ENCODE results near the gene MOBP.

The MOBP gene

DNA sequence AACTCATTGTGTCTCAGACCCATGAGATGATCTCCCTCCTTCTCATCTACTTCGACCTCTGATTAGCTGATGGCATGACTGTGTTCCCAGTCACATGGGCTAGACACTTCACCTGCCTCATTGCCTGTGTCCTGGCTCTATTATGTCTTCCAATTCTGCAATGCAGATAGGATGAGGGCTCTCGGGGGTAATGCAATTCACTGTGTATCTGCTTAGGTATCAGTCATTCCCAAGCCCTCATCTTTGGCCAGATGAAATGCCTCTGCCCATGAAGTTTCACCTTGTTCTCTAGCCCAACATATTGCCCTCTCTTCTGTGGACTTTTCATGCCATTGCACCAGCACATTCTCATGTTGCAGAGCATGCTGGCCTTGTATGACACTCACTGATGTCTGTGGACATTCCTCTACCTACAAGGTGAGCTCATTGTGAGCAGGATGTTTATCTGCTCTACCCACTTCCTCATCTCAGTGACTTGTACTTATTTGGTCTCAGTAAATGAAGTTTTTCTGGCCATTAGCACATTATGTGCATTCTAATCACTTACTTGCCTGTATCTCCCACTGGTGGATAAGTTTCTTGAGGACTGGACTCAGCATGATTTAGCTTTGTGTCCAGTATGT lies 32.3 kb downstream of the MOBP start:
- DNase-seq = no peak

- DNase-seq = no peak
Observed at GRCh38 chr3:39501059-39501458, 33.6 kb downstream of the MOBP start.

DNA sequence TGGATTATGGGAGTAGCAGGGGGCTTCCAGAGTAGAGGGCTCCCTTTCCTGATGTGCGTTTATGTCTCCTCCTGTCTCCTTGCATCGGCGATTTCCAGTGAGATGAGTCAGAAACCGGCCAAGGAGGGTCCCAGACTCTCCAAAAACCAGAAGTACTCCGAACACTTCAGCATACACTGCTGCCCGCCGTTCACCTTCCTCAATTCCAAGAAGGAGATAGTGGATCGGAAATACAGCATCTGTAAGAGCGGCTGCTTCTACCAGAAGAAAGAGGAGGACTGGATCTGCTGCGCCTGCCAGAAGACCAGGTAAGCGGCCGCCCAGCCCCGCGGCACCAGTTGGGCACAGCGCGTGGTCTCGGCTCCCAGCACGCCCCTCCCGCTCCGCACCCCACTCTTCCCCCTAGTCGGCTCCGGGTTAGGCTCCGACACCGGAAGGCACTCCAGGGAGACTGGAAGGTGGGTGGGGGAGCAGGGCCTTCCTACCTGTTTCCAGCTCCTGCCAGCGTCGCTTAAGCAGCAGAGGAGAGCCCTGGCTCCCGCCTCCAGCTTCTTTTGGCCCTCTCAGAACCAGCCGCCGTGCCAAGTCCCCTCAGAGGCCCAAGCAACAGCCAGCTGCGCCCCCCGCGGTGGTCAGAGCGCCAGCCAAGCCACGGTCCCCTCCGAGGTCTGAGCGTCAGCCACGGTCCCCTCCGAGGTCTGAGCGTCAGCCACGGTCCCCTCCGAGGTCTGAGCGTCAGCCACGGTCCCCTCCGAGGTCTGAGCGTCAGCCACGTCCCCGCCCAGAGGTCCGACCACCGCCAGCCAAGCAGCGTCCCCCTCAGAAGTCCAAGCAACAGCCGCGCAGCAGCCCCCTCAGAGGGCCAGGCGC lies 34.7 kb downstream of the MOBP start:
- DNase-seq = no peak

DNA sequence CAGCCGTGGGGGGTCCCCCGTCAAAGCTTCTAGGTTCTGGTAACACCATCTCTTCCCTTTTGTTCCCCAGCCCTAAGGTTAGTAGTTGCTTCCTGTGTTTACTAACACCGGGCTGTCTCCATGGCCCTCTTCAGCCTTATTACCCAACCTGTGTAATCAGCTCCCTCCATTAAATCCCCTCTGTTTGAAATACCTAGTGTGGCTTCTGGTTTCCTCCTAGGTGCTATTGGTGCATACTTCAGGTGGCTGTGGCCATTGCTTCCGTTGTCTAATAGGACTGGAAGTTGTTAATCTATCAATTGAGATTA lies 35.3 kb downstream of the MOBP start:
- DNase-seq = no peak

GRCh38 chr3:39505866-39506742 lies 38.6 kb downstream of the MOBP start:
- DNase-seq = no peak

DNA sequence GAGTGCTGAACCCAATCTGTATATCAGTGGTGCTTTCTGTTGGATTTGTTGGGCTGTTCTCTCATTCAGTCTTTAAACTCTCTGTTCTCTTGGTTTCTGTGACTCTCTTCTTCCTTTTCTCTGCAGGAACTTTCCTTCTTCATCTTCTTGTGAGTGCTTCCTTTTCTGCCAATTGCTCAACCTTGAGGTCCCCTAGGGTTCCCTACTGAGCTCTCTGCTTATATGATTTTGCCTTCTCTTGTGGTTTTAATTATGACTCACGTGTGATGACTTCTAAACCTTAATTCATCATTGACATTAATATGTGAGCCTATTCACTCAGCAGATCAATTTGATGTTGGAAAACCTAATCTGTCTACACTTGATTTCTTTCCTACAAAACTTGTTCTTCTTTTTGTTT lies 39.4 kb downstream of the MOBP start:
- no peak for DNase-seq

DNA sequence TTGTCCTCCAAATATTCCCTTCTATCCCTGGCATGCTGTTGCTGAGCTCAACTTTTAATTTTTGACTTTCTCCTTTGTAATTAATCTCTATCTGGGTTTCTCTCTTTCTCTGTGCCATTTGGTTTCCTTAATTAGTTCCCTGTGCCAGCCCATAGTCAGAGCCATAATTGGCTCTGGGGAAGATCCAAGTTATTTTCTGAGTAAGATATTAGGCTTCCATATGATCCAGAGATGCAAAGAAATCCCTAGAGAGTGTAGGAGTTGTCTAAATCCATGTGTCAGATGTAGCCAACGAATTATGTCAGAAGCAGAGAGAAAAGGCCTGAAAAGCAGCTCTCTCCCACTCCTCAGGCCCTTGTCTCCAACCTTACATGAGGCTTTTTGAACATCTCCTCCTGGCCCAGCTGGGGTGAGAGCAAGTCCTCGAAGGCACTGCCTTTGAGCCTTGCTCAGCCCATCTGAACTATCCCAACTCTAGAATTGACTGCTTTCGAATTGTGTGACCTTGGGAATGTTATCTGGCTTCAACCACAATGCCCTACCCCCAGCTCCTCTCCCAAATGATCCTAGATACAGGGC lies 46.4 kb downstream of the MOBP start:
- DNase-seq = no peak

DNA sequence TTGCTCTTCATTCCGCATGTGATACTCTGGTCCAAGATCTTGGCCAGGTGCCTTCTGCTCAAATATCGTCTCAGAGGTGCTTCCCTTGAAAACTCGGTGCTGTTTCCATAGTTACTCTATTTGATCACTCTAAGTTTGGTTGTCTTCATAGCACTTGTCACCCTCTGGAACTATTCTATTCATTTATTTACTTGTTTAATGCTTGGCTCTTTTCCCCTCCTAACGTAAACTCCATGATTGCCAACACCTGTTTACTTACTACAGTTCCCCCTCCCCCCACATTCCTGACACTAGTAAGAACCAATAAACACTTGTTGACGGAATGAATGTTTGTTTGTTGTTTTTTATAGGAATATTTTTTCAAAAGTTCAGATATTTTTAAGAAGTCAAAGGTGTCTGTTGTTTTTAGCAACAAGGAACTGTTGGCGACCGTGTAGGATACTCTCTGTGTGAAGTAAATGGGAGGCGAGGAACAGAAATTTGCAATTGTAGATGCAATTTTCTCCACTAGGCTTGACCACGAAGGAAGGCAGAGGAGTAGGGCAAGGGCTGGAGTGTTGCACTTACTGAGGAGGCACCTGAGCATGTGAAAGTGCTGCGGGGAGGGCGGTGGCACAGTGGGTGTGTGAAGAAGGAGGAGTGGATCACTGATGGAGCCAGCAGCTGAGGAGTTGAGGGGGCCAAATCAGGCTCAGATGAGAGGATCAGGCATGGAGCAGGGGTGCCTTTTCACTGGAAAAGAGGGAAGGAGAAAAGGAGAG lies 48.4 kb downstream of the MOBP start:
- no peak for DNase-seq

- no peak for DNase-seq
Observed at GRCh38 chr3:39519103-39519502, 51.6 kb downstream of the MOBP start.

DNA sequence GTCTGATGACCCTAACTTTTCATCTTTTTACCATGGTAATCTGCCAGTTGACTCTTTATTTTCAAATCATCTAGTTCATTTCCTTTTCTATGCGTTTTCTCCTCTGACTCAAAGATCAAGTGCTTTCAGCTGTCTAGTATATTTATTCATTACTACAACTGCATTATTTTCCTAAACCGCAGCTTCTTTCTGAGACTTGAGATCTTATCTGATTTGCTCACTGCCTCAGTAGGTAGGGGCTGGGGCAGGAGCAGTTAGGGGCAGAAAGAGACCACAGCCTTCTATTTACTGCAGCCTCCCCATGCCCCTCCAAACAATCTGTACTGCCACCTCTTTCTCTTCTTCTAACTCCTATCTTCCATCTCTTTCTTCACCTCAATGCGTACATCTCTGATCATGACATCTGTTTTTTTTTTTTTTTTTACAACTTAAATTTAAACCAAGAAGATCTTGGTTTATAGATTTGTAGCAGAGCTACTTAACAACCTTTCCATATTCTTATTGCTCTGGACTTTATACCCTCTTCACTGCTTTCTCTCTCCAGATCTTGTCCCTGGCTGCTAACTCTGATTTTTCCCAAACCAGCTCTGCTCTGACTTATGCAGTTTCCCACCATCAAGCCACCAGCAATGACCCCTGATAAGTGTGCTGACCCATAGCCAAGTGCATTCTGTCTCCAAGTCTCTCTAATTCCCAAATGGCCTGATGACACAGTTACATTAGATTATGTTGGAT lies 52.2 kb downstream of the MOBP start:
- DNase-seq = no peak

DNA sequence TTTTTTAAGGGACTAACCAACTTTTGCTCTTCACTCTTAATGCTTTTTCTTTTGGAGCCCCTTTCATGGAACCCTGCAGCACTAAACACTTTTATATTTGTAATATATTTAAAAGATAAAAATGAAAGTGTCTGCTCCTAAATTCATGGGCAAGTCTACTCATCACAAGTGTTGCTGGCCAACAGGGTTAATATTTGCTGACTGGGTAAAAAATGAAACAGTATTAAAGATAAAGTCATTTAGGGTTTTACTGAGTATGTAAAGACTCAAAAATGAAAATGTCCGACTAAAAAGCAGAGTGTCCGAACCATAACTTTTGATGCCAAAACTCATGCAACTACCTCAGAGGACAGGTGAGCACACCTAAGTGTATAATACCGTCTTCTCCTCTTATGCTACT lies 54.0 kb downstream of the MOBP start:
- no peak for DNase-seq

- no peak for DNase-seq
Observed at GRCh38 chr3:39524107-39524506, 56.6 kb downstream of the MOBP start.

DNA sequence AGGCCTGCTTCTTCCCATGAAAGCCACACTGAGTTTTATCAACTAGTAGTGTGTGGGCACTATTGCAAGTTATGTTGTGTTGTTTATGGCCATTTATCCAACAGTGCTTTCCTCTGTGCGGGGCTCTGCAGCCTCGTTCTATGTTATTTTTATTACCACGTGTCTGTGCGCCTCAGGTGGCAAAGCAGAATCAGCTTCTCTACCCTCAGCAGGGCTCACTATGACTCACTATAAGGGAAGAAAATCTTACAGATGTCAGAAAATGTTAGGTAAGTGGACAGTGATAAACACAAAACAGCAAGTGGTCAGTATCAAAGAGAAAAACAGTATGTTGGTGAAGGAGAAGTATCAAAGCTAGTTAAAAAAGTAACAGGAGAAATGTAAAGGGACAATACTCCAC lies 61.4 kb downstream of the MOBP start:
- no peak for DNase-seq

- no peak for DNase-seq
Observed at GRCh38 chr3:39529577-39529976, 62.1 kb downstream of the MOBP start.

DNA sequence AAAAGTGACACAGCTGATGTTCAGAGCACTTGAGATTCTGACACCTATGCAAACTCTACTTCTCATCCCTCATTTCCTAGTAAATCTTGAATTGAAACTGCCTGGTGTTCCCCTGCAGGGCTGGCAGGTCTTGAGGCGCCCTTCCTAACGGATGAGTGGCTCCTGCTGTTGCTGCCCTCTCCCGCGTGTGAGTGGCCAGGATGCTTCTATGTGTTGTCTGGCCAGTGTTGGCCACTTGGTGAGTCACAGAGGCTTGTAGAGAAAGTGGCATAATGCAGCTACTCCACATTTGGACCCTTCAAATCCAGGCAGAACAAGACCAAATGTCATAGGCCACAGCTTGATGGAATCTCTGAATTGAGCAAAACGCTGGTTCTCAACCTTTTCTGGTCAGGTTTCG lies 63.6 kb downstream of the MOBP start:
- no peak for DNase-seq

DNA sequence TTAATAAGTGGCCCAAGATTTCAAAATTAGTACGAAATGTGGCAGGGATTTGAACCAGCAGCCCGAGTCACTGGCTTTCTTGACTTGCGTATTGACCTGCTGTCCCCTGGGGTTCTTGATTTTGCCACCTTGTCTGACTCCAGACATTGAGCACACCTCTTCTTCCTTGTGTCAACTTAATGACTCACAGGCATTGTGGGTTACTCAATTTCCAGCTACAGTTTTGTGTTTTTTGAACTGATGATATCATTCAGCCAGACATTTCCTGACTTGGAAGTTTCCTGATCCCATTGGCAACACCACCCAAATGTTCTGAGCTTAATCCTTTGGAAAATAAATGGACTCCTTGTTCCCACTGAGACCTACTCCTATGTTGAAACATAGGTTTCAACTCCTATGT lies 64.2 kb downstream of the MOBP start:
- DNase-seq = no peak

- DNase-seq = no peak
Observed at GRCh38 chr3:39532777-39533176, 65.3 kb downstream of the MOBP start.

DNA sequence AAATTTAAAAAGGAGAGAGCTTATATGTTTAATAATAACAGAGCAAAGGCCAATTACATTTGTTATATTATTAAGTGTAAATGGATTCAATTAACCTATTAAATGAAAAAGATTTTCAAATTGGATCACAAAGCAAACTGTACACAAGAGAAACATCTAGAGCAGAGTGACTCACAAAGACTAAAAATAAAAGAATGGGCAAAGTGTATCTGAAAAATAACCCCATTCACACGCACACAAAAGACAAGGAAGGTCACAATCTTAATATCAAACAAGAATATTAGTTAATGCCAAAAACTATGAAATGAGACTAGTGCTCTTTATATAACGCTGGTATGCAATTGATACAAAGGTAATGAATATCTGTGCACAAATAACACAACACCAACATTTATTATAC lies 65.7 kb downstream of the MOBP start:
- DNase-seq = no peak

GRCh38 chr3:39540162-39540921 lies 72.9 kb downstream of the MOBP start:
- no peak for DNase-seq

DNA sequence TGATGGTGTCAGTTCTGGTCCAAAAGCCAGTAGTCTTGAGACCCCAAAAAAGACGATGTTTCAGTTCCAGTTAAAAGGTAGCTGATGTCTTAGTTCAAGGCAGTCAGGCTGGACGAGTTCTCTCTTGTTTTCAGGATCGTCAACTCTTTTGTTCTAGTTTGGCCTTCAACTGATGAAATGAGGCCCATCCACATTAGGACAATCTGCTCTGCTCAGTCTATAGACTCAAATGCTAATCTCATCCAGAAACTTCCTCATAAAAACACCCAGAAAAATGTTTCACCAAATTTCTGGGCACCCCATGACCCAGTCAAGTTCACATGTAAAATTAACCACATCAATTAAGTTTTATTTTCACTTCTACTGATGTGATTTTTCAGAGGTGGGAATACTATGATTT lies 74.0 kb downstream of the MOBP start:
- DNase-seq = no peak

GRCh38 chr3:39541917-39542329 lies 74.4 kb downstream of the MOBP start:
- no peak for DNase-seq

Measured in NCI-H510A (cell line).